ACC112 (cell line): Measurements from ENCODE around the gene ZMYM4.

Source experiments
- H2AFZ ChIP-seq: fragments of 200-600 bp; sonication (generic); one replicate; pipeline ENCODE4 v1.6.0; 2017; ENCODE audit warnings: antibody characterized with exemption, low read length; ENCODE audit not compliant: unreplicated experiment
- H3K27ac ChIP-seq: fragments of 200-600 bp; sonication (generic); 2 replicates; pipeline ENCODE4 v1.5.1; 2014; ENCODE audit warnings: low read depth, mild to moderate bottlenecking, antibody characterized with exemption, low read length, moderate library complexity
- H3K27me3 ChIP-seq: fragments of 200-600 bp; sonication (generic); 2 replicates; pipeline ENCODE4 v1.6.1; 2014; ENCODE audit warnings: mild to moderate bottlenecking, antibody characterized with exemption, low read length, moderate library complexity, mixed read lengths; ENCODE audit not compliant: insufficient read depth
- H3K36me3 ChIP-seq: fragments of 200-600 bp; sonication (generic); 2 replicates; pipeline ENCODE4 v1.6.1; 2016; ENCODE audit warnings: mild to moderate bottlenecking, antibody characterized with exemption, low read length, moderate library complexity, mixed read lengths; ENCODE audit not compliant: insufficient read depth
- H3K4me1 ChIP-seq: fragments of 200-600 bp; sonication (generic); one replicate; pipeline ENCODE4 v1.6.1; 2016; ENCODE audit warnings: low read length, mixed read lengths; ENCODE audit not compliant: insufficient read depth, unreplicated experiment, control insufficient read depth
- H3K4me3 ChIP-seq: fragments of 200-600 bp; sonication (generic); 2 replicates; pipeline ENCODE4 v1.5.1; 2014; ENCODE audit warnings: mild to moderate bottlenecking, low read depth, low read length
- H3K79me2 ChIP-seq: fragments of 200-600 bp; sonication (generic); one replicate; pipeline ENCODE4 v1.6.0; 2016; ENCODE audit warnings: low read length; ENCODE audit not compliant: control insufficient read depth, unreplicated experiment, insufficient read depth

The ZMYM4 gene

DNA sequence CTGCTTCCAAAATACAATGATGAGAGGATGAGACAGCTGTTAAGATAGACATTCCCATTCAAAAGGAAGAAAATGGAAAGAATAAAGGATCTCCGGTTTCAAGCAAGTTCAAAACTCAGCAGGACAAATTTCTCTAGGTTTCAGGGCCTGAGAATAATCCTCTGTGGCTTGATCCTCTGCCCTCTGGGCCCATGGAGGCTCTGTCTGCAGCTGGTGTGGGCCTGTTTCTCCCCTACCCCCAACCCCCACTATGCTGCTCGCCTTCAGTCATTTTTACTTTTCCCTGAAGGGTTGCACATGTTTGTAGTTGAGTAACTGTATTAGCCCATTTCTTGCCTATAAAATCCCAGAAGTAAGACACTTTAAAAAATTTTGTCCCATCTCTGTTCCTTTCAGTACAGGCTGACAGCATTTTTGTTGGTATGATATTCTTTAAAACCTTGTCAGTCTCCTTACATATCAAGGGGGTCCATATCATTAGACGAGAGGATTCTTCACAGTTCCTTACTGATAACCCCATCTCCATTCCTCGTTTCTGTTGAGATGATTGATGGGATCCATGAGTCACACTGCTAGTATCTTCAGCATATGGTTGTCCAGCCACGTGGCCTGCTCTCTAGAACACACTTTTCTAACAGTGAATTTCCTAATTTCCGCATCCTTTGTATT, 10.5 kb downstream of the ZMYM4 start:
- no peak overlapping the region for H3K27ac ChIP-seq
- H3K4me1 ChIP-seq = no peaks in the 10 kb centered on the region
- H3K79me2 ChIP-seq = peaks cover 74% of the 10 kb centered on the region
- H2AFZ ChIP-seq = no peak overlapping the region
- no peak overlapping the region for H3K4me3 ChIP-seq
- H3K36me3 ChIP-seq = peaks cover 30% of the 10 kb centered on the region
- no peaks in the 10 kb centered on the region for H3K27me3 ChIP-seq

DNA sequence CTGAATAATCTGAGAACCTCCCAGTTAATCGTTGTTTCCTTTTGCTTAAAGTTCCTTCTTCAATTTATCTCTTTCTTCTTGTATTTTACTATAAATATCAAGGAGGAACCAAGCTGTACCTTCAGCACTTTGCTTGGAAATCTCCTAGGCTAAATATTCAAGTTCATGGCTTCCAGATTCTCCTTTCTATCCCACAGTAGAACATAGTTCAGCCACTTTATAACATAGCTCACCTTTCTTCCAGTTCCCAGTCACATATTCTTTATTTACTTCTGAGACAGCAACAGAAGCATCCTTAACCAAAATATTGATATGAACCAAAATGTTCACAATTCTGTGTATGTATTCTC, 11.0 kb downstream of the ZMYM4 start:
- Histone ChIP-seq H3K27ac (no peak overlapping the region), H2AFZ (no peak overlapping the region), H3K79me2 (peaks cover 72% of the 10 kb centered on the region), H3K36me3 (peaks cover 33% of the 10 kb centered on the region), H3K27me3 (no peaks in the 10 kb centered on the region), H3K4me3 (no peak overlapping the region), H3K4me1 (no peaks in the 10 kb centered on the region)

DNA sequence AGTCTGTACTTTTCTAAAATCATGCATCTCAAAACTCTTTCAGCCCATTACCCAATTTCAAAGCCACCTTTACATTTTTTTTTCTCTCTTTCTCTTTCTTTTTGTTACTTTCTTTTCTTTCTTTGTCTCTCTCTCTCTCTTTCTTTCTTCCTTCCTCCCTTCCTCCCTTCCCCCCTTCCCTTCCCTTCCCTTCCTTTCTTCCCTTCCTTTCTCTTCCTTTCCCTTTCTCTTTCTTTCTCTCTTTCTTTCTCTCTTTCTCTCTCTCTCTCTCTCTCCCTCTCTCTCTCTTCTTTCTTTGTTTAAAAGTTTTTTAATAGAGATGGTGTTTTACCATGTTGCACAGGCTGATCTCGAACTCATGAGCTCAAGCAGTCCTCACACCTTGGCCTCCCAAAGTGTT, 11.5 kb downstream of the ZMYM4 start:
- Histone ChIP-seq H3K79me2 (peaks cover 73% of the 10 kb centered on the region), H3K36me3 (peaks cover 38% of the 10 kb centered on the region), H3K4me3 (no peak overlapping the region)

DNA sequence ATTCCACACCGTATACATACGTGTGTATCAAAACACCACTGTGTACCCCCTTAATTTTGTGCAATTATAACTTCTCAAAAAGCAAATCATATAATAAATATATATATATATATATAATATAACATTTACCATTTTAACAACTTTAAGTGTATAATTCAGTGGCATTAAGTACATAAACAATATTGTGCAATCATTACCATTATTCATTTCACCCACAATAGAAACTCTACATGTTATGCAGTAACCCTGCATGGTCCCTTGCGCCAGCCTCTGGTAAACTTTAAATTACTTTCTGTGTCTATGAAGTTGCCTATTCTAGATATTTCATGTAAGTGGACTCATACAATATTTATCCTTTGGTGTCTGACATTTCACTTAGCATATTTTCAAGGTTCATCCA, 13.1 kb downstream of the ZMYM4 start:
- H3K79me2 ChIP-seq = peaks cover 82% of the 10 kb centered on the region
- H2AFZ ChIP-seq = no peak overlapping the region
- H3K4me1 ChIP-seq = no peaks in the 10 kb centered on the region
- H3K27me3 ChIP-seq = no peaks in the 10 kb centered on the region
- H3K4me3 ChIP-seq = no peak overlapping the region
- peaks cover 43% of the 10 kb centered on the region for H3K36me3 ChIP-seq
- H3K27ac ChIP-seq = no peak overlapping the region

More for the DNA sequence above, 11.5 kb downstream of the ZMYM4 start:
- H3K4me1 ChIP-seq = no peaks in the 10 kb centered on the region
- no peak overlapping the region for H2AFZ ChIP-seq
- no peak overlapping the region for H3K27ac ChIP-seq
- no peaks in the 10 kb centered on the region for H3K27me3 ChIP-seq

DNA sequence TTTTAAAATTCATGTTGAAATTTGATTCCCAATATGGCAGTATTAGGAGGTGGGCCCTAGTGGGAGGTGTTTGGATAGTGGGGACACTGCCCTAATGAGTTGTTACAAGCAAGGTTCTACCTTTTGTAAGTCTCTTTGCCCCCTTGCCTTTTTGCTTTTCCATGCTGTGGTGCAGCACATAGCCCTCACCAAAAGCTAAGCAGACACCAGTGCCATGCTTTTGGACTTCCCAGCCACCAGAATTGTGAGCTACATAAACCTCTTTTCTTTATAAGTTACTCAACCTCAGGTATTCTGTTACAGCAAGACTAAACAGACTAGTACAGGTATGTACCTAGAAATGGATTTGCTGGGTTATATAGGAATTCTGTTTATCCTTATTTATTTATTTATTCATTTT, 13.7 kb downstream of the ZMYM4 start:
- H3K27ac ChIP-seq = no peak overlapping the region
- H2AFZ ChIP-seq = no peak overlapping the region
- H3K4me1 ChIP-seq = no peaks in the 10 kb centered on the region
- peaks cover 81% of the 10 kb centered on the region for H3K79me2 ChIP-seq
- no peak overlapping the region for H3K4me3 ChIP-seq
- peaks cover 43% of the 10 kb centered on the region for H3K36me3 ChIP-seq
- no peaks in the 10 kb centered on the region for H3K27me3 ChIP-seq

DNA sequence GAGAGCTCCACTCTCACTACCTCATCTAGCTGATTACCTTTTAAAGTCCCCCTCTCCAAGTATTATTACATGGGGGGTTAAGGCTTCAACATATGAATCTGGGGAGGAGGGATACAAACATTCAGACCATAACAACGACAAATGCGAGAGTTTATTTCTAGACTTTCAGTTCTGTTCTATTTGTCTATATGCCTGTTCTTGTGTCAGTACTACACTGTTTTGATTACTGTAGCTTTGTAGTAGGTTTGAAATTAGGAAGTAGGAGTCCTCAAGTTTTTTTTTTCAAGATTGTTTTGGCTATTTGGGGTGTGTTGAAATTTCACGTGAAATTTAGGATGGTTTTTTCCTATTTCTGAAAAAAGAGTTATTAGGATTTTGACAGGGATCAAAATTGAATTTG, 16.3 kb downstream of the ZMYM4 start:
- Histone ChIP-seq H2AFZ (no peak overlapping the region), H3K27me3 (no peaks in the 10 kb centered on the region), H3K36me3 (peaks cover 26% of the 10 kb centered on the region), H3K4me1 (peaks cover 24% of the 10 kb centered on the region), H3K27ac (no peak overlapping the region), H3K79me2 (peaks cover 66% of the 10 kb centered on the region), H3K4me3 (no peak overlapping the region)

DNA sequence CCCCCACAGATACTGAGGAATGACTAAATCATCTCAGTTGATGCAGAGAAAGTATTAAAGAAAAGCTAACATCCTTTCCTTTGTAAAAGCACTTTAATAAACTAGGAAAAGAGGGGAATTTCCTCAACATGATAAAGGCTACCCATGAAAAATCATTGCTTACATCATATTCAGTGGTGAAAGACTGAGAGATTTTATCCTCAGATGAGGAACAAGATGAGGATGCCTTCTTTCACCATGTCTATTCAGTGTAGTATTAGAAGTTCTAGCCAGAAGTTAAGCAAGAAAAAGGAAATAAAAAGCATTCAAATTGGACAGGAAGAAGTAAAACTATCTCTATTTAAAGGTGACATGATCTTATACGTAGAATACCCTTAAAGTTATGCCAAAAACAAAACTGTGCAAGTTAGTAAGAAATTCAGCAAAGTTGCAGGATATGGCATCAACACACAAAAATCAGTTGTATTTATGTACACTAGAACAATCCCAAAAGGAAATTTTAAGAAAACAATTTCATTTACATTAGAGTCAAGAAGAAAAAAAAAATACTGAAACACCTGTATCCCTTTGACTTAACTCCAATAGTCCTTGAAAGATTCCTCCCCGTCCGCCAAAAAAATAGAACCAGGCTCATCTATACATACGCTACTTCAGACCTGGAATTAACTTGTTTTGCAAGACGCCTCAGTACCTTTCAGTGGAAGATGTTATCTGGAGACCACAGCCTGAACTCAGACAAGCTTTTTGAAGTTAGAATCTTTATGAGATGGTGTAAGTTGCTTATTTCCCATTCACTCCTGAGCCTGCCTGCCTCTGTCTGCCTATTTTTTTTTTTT, 17.5 kb downstream of the ZMYM4 start:
- no peak overlapping the region for H2AFZ ChIP-seq
- peaks cover 34% of the 10 kb centered on the region for H3K4me1 ChIP-seq
- H3K36me3 ChIP-seq = peaks cover 20% of the 10 kb centered on the region; the same call in 1 of the 2 replicates
- H3K79me2 ChIP-seq = peaks cover 66% of the 10 kb centered on the region
- no peaks in the 10 kb centered on the region for H3K27me3 ChIP-seq
- peak overlapping the region; percentile 17; the same call in 1 of the 2 replicates for H3K27ac ChIP-seq
- H3K4me3 ChIP-seq = no peak overlapping the region

DNA sequence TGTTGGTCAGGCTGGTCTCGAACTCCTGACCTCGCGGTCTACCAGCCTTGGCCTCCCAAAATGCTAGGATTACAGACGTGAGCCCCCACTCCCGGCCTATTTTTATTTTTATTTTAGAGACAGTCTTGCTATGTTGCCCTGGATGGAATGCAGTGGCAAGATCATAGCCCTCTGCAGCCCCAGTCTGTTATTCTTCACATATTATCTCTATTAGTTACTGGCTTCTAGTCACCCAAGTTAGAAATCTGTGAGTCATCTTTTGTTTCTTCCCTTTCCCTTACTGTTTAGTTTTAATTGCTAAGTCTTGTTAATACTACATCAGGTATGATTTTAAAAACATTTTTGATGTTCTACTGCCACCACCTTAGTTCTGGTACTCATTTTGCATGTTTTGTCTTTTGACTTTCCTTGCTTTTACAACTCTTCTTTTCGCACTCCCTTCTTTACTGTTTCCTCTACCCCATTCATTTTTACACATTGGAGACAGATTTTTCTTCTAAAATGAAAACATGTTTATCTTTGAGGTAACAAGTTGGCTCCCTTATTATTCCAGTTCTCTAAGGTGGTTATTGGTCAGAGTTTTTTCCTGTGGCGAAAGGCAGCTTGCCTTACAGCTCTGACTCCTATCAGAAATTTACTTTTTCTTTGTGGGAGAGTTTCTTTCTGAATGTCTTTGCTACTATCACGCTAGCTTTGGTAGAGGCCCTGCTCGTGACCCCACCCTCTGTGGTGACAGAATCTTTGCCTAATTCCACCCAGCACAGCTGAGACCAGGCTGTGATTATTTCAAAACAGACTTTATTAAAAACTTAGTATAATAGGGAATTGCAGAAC, 19.5 kb downstream of the ZMYM4 start:
- Histone ChIP-seq H2AFZ (peak overlapping the region; percentile 67), H3K4me1 (peaks cover 37% of the 10 kb centered on the region), H3K27me3 (no peaks in the 10 kb centered on the region), H3K36me3 (peaks cover 13% of the 10 kb centered on the region; the same call in 1 of the 2 replicates), H3K79me2 (peaks cover 66% of the 10 kb centered on the region), H3K4me3 (peak overlapping the region; percentile 65), H3K27ac (peak overlapping the region; percentile 96)

DNA sequence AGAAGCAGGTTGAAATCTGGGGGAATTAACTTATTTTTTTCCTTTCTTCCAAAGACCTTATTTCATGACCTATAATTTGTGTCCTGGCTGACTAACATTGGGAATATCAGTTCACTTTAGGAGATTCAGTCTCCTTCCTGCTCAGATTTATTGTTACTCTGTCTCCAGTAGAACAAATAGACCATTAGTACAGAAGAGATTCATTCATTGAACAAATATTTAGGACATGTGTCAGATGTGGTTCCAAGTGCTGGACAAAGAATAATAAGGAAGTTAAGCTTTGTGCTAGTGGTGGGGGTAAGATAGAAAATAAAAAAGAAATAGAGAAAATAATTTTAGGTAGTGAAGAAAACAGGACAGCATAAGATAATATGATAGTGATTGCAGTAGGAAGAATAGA, 20.3 kb downstream of the ZMYM4 start:
- Histone ChIP-seq H3K4me1 (peaks cover 37% of the 10 kb centered on the region), H3K36me3 (peaks cover 13% of the 10 kb centered on the region; the same call in 1 of the 2 replicates), H3K4me3 (peak overlapping the region; percentile 65), H3K79me2 (peaks cover 63% of the 10 kb centered on the region), H3K27ac (peak overlapping the region; percentile 96), H2AFZ (no peak overlapping the region), H3K27me3 (no peaks in the 10 kb centered on the region)

DNA sequence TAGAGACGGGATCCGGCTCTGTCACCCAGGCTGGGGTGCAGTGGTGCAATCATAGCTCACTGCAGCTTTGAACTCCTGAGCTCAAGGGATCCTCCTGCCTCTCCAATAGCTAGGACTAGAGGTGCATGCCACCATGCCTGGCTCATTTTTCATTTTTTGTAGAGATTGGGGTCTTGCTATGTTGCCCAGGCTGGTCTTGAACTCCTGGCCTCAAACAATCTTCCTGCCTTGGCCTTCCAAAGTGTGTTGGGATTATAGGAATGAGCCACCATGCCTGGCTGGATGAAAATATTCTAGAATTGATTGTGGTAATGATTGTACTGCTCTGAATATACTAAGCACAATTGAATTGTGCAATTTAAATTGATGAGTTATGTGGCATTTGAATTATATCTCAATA, 21.9 kb downstream of the ZMYM4 start:
- peaks cover 58% of the 10 kb centered on the region for H3K79me2 ChIP-seq
- no peak overlapping the region for H3K4me3 ChIP-seq
- H3K27me3 ChIP-seq = no peaks in the 10 kb centered on the region
- peaks cover 37% of the 10 kb centered on the region for H3K4me1 ChIP-seq
- no peak overlapping the region for H2AFZ ChIP-seq
- H3K36me3 ChIP-seq = 0 out of 2 replicates have a peak, but pooled peaks cover 3% of the 10 kb centered on the region
- no peak overlapping the region for H3K27ac ChIP-seq
